Kidney (tissue), 14 donors: ENCODE data around the gene OGG1. TPM values are rescaled to one million over a fixed set of nuclear protein-coding genes. Genes with fewer than 3 reads are reported as not detected.

Source experiments
- DNase-seq, 5 donors: peaks; one replicate each; pipeline ENCODE4 v3.0.0-alpha.2; 2013 to 2020
- FAIRE-seq: peaks from 2 replicates; lab custom pipeline; 2012; peaks lifted over from hg19 to GRCh38; lab: Jason Lieb, UNC
- H3K27ac ChIP-seq, 2 donors: one replicate each; pipeline ENCODE4 v1.7.0; 2013; ENCODE audit warnings: low read depth in 2 of 2, low read length in 2 of 2, inconsistent platforms in 1 of 2
- H3K27me3 ChIP-seq: one replicate; pipeline ENCODE4 v1.7.1; 2013; ENCODE audit warnings: low read length, inconsistent platforms; ENCODE audit not compliant: control insufficient read depth, insufficient read depth
- H3K36me3 ChIP-seq, 3 donors: one replicate each; pipeline versions ENCODE4 v1.7.0 to v1.7.1; 2013; ENCODE audit warnings: low read length in 3 of 3, control low read depth in 1 of 3, inconsistent platforms in 1 of 3; ENCODE audit not compliant: insufficient read depth in 3 of 3, control insufficient read depth in 2 of 3
- H3K4me1 ChIP-seq, 3 donors: one replicate each; pipeline versions ENCODE4 v1.7.0 to v1.7.1; 2013; ENCODE audit warnings: low read length in 3 of 3, inconsistent platforms in 1 of 3, low read depth in 1 of 3; ENCODE audit not compliant: control insufficient read depth in 2 of 3, insufficient read depth in 2 of 3
- H3K4me3 ChIP-seq, 3 donors: one replicate each; pipeline versions ENCODE4 v1.7.0 to v1.8.1; 2013; ENCODE audit warnings: low read length in 3 of 3, control low read depth in 1 of 3, inconsistent platforms in 1 of 3
- H3K9ac ChIP-seq, 3 donors: one replicate each; pipeline versions ENCODE4 v1.7.0 to v1.7.1; 2013; ENCODE audit warnings: low read length in 3 of 3, control low read depth in 1 of 3, inconsistent platforms in 1 of 3
- H3K9me3 ChIP-seq, 3 donors: one replicate each; pipeline versions ENCODE4 v1.7.0 to v1.7.1; 2013; ENCODE audit warnings: low read length in 3 of 3, control low read depth in 1 of 3, inconsistent platforms in 1 of 3; ENCODE audit not compliant: control insufficient read depth in 2 of 3, insufficient read depth in 1 of 3
- intact Hi-C: fragments of 100-400 bp; cut with DNase I; formaldehyde crosslinking; loops from one replicate; pipeline ENCODE4 v1.11.1; 2022
- polyA plus RNA-seq: library from polyadenylated mRNA; stranded (reverse); fragments of 350-450 nt; fragmentation: Illumina TruSeq; extraction: RNeasy Lipid Tissue Mini Kit (QIAGEN cat#74804); gene quantifications from one replicate; pipeline ENCODE4 v1.2.3, GENCODE V29; 2014; ENCODE audit warnings: low read depth, low replicate concordance; ENCODE audit not compliant: insufficient read depth
- total RNA-seq: library from RNA; stranded (reverse); fragmentation: NEBNext Ultra II Directional; extraction: Animal tissue kit (Norgen Biotek cat#: 25700); gene quantifications from one replicate; pipeline ENCODE4 v1.2.1, GENCODE V29; 2021
- TF ChIP-seq, protein P1 (sequence below): IDR thresholded peaks from 3 replicates; pipeline ENCODE4 v1.5.1; 2012; ENCODE audit warnings: mild to moderate bottlenecking, moderate library complexity, borderline replicate concordance; ENCODE audit not compliant: insufficient read depth; ENCODE audit errors: extremely low read depth
- donor health status: control.
- donor health status: control.
- donor health status: control.
- donor health status: control.
- donor health status: control.
- donor health status: DM: yes; HTN: yes; CAD: no.
- donor health status: Normal renal cell carcinoma (clear cell type).

Gene OGG1
- total and polyA plus RNA-seq, 2 donors from 2014 or later: 31.1 to 51.6 TPM

DNA sequence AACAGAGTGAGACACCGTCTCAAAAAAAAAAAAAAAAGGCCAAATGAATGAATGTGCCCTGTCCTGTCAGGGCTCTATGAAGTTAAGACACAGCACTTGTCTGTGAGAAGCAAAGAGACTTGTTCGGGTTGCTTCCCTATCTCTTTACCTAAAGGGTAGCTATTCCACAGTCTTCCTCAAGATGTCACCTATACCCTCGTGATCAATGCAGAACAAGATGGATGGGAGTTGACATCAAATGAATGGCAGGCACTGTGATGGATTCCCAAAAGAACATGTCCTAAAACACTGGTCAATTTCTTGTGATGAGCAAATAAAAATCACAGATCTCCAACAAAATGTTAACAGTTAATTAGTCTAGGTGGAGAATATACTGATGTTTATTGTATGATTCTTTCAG is 33.0 kb downstream of the OGG1 start:
- H3K27me3 ChIP-seq: no peaks in the 10 kb centered on the region
- peak overlapping the region in 1 of 2 donors; percentile 36 for H3K27ac ChIP-seq
- FAIRE-seq (no peak), DNase-seq (no peak)
- H3K9ac ChIP-seq: no peak overlapping the region
- no peak overlapping the region for H3K4me3 ChIP-seq
- TF ChIP-seq, protein P1, sequence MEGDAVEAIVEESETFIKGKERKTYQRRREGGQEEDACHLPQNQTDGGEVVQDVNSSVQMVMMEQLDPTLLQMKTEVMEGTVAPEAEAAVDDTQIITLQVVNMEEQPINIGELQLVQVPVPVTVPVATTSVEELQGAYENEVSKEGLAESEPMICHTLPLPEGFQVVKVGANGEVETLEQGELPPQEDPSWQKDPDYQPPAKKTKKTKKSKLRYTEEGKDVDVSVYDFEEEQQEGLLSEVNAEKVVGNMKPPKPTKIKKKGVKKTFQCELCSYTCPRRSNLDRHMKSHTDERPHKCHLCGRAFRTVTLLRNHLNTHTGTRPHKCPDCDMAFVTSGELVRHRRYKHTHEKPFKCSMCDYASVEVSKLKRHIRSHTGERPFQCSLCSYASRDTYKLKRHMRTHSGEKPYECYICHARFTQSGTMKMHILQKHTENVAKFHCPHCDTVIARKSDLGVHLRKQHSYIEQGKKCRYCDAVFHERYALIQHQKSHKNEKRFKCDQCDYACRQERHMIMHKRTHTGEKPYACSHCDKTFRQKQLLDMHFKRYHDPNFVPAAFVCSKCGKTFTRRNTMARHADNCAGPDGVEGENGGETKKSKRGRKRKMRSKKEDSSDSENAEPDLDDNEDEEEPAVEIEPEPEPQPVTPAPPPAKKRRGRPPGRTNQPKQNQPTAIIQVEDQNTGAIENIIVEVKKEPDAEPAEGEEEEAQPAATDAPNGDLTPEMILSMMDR: no peak
- peaks cover 3 to 20% (median 8%) of the 10 kb centered on the region in 3 donors for H3K36me3 ChIP-seq
- intact Hi-C loops: no loop called here
- peaks cover 0 to 27% (median 13%) of the 10 kb centered on the region in 3 donors for H3K4me1 ChIP-seq
- no peaks in the 10 kb centered on the region for H3K9me3 ChIP-seq

DNA sequence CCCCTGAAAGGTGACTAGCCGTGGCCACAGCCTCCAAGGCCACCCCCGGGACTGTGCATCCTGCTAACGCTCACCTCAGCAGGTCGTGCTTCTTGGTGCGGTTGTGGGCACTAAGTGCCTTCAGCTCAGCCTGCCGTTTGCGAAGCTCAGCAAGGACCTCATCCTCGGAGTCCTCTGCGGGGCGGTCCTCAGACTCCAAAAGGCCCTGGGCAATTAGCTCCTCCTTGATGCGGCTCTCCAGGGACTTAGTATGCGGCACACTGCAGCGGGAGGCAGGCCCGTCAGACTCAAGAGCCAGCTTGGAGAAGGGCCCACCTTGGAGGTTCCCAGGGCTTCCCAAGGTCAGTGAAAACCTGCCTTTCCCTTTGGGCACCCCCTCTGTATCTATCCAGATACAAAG is 34.2 kb downstream of the OGG1 start:
- intact Hi-C loops: no loop called here
- H3K9ac ChIP-seq: no peak overlapping the region
- H3K9me3 ChIP-seq: no peaks in the 10 kb centered on the region
- H3K27ac ChIP-seq: no peak overlapping the region
- FAIRE-seq (no peak), DNase-seq (no peak)
- H3K4me1 ChIP-seq: peaks cover 0 to 27% (median 13%) of the 10 kb centered on the region in 3 donors
- H3K36me3 ChIP-seq: peaks cover 5 to 22% (median 8%) of the 10 kb centered on the region in 3 donors
- H3K27me3 ChIP-seq: no peaks in the 10 kb centered on the region
- TF ChIP-seq, protein P1: no peak
- H3K4me3 ChIP-seq: no peak overlapping the region

DNA sequence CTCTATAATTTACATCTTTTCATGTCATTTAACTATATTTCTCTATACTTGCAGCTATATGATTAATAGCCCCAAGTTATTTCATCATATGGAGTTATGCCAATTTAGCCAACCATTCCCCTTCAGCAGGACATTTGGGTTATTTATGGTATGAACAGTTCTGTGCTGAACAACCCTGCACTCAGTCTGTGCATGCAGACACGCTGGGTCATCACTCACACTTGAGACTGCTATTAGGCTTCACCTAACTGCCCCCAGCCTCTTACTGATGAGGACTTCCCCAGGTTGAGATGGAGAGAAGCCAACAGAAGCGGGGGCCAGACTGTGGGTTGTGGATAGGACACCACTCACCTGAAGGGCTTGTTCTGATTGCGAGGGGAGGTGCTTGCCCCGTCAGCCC is 35.2 kb downstream of the OGG1 start:
- Histone ChIP-seq H3K4me3 (no peak overlapping the region), H3K9ac (no peak overlapping the region), H3K9me3 (no peaks in the 10 kb centered on the region), H3K36me3 (peaks cover 5 to 30% (median 12%) of the 10 kb centered on the region in 3 donors), H3K27ac (no peak overlapping the region), H3K27me3 (no peaks in the 10 kb centered on the region), H3K4me1 (peaks cover 0 to 26% (median 13%) of the 10 kb centered on the region in 3 donors)
- intact Hi-C loops: no loop called here
- DNase-seq (no peak), FAIRE-seq (no peak)
- TF ChIP-seq, protein P1: no peak

DNA sequence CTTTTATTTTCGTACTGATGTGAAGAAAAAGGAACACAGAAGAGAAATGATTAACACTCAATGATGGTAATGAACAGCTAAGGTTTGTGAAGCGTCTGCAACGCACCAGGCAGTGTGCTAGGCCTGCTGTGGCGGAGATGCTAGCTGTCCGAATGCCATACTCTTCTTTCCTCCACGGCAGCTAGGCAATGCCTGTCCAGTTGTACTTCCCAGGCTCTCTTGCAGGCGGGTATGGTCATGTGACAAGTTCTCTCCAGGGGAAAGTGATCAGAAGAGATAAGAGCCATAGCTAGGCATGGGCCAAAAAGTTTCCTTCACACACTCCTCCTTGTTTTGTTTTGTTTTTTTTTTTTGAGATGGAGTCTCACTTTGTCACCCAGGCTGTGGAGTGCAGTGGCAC is 35.9 kb downstream of the OGG1 start:
- no peak overlapping the region for H3K4me3 ChIP-seq
- FAIRE-seq (no peak), DNase-seq (no peak)
- H3K27ac ChIP-seq: peak overlapping the region in 1 of 2 donors; percentile 17
- no peaks in the 10 kb centered on the region for H3K9me3 ChIP-seq
- TF ChIP-seq, protein P1: no peak
- intact Hi-C loops: no loop called here
- H3K9ac ChIP-seq: no peak overlapping the region
- peaks cover 0 to 21% (median 13%) of the 10 kb centered on the region in 3 donors for H3K4me1 ChIP-seq
- H3K36me3 ChIP-seq: peaks cover 5 to 36% (median 16%) of the 10 kb centered on the region in 3 donors
- no peaks in the 10 kb centered on the region for H3K27me3 ChIP-seq
